Gastroesophageal sphincter (tissue), 3 donors: ENCODE measurements around the gene FNDC5.

Source experiments
- POLR2A ChIP-seq, 2 donors: fragments of 450-650 bp; IDR thresholded peaks; one replicate each; pipeline ENCODE4 v1.6.1; 2017; ENCODE audit warnings: antibody characterized with exemption in 2 of 2, mild to moderate bottlenecking in 2 of 2, moderate library complexity in 1 of 2
- TF ChIP-seq, protein P1 (sequence below), 4 experiments: fragments of 200-600 bp in 2 of 4; fragments of 450-650 bp in 2 of 4; sonication (generic) in 1 of 4; IDR thresholded peaks; one replicate each; pipeline ENCODE4 v1.5.1; 2017 to 2019; ENCODE audit warnings: antibody characterized with exemption in 4 of 4, mild to moderate bottlenecking in 2 of 4, moderate library complexity in 2 of 4

DNA sequence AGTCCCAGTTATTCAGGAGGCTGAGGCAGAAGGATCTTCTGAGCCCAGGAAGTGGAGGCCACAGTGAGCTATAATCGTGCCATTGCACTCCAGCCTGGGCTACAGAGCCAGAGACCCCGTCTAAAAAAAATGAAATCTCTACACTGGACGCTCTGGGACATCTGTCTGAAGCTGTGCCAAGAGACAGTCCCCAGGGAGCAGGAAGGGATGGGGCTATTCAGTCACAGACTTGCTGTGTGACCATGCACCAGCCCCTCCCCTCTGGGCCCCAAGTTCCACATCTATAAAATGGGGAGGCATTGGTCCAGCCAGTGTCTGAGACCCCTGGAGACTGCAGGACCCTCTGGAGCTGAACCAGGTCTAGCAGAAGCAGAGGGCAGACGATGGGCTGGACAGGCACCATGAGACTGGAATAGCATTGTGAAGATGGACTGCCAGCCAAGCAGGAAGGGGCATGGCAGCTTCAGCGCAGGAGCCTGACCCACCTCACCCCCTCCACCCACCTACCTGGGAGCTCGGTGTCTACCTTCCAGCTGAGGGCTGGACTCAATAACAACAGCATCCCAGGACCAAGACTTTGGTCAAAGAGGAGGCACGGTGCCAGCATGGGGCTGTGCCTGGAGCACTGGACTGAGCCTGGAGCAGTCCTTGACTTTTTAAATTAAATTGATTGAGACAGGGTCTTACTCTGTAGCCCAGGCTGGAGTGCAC, 29.0 kb upstream of the FNDC5 start:
- TF ChIP-seq, protein P1, sequence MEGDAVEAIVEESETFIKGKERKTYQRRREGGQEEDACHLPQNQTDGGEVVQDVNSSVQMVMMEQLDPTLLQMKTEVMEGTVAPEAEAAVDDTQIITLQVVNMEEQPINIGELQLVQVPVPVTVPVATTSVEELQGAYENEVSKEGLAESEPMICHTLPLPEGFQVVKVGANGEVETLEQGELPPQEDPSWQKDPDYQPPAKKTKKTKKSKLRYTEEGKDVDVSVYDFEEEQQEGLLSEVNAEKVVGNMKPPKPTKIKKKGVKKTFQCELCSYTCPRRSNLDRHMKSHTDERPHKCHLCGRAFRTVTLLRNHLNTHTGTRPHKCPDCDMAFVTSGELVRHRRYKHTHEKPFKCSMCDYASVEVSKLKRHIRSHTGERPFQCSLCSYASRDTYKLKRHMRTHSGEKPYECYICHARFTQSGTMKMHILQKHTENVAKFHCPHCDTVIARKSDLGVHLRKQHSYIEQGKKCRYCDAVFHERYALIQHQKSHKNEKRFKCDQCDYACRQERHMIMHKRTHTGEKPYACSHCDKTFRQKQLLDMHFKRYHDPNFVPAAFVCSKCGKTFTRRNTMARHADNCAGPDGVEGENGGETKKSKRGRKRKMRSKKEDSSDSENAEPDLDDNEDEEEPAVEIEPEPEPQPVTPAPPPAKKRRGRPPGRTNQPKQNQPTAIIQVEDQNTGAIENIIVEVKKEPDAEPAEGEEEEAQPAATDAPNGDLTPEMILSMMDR (IDR thresholded peaks at IDR 0.05), result no peak
- no peak for TF ChIP-seq POLR2A (IDR thresholded peaks at IDR 0.05)
